ENCODE data around the gene NID2.

NID2 gene

GRCh38 chr14:52015411-52016030 lies 53.3 kb downstream of the NID2 start:
- H3K4me1 Mint-ChIP-seq (ENCODE audit: low read depth), result peaks cover 9% of the 10 kb centered on the region
- H3K9me3 Mint-ChIP-seq (ENCODE audit: low read depth), result no peaks in the 10 kb centered on the region
- no peak overlapping the region for H3K4me3 Mint-ChIP-seq
- H3K27ac Mint-ChIP-seq, result no peak overlapping the region
- H3K36me3 Mint-ChIP-seq, result peaks cover 8% of the 10 kb centered on the region
- peaks cover 7% of the 10 kb centered on the region for H3K27me3 Mint-ChIP-seq

GRCh38 chr14:52014601-52015267 lies 54.1 kb downstream of the NID2 start:
- H3K4me1 Mint-ChIP-seq (ENCODE audit: low read depth), result peaks cover 2% of the 10 kb centered on the region
- no peak overlapping the region for H3K27ac Mint-ChIP-seq
- peaks cover 7% of the 10 kb centered on the region for H3K27me3 Mint-ChIP-seq
- H3K4me3 Mint-ChIP-seq, result no peak overlapping the region
- H3K36me3 Mint-ChIP-seq, result peaks cover 8% of the 10 kb centered on the region
- H3K9me3 Mint-ChIP-seq (ENCODE audit: low read depth), result no peaks in the 10 kb centered on the region

GRCh38 chr14:52013984-52014600 lies 54.8 kb downstream of the NID2 start:
- Mint-ChIP-seq H3K9me3 (ENCODE audit: low read depth) (no peaks in the 10 kb centered on the region), H3K4me1 (ENCODE audit: low read depth) (no peaks in the 10 kb centered on the region), H3K36me3 (peaks cover 8% of the 10 kb centered on the region), H3K27ac (no peak overlapping the region), H3K27me3 (peaks cover 7% of the 10 kb centered on the region), H3K4me3 (no peak overlapping the region)

- H3K27me3 Mint-ChIP-seq, result peaks cover 5% of the 10 kb centered on the region
- H3K4me3 Mint-ChIP-seq, result no peak overlapping the region
- no peak overlapping the region for H3K27ac Mint-ChIP-seq
- H3K36me3 Mint-ChIP-seq, result peaks cover 11% of the 10 kb centered on the region
- no peaks in the 10 kb centered on the region for H3K4me1 Mint-ChIP-seq (ENCODE audit: low read depth)
- no peaks in the 10 kb centered on the region for H3K9me3 Mint-ChIP-seq (ENCODE audit: low read depth)
These were observed 56.2 kb downstream of the NID2 start for GRCh38 chr14:52012635-52013034.

- H3K4me3 Mint-ChIP-seq, result no peak overlapping the region
- no peak overlapping the region for H3K27ac Mint-ChIP-seq
- no peaks in the 10 kb centered on the region for H3K4me1 Mint-ChIP-seq (ENCODE audit: low read depth)
- peaks cover 13% of the 10 kb centered on the region for H3K36me3 Mint-ChIP-seq
- H3K27me3 Mint-ChIP-seq, result peaks cover under 1% of the 10 kb centered on the region
- H3K9me3 Mint-ChIP-seq (ENCODE audit: low read depth), result no peaks in the 10 kb centered on the region
These were observed 57.3 kb downstream of the NID2 start for GRCh38 chr14:52011523-52011922.

- no peaks in the 10 kb centered on the region for H3K27me3 Mint-ChIP-seq
- H3K4me1 Mint-ChIP-seq (ENCODE audit: low read depth), result no peaks in the 10 kb centered on the region
- peaks cover 16% of the 10 kb centered on the region for H3K36me3 Mint-ChIP-seq
- H3K4me3 Mint-ChIP-seq, result no peak overlapping the region
- H3K9me3 Mint-ChIP-seq (ENCODE audit: low read depth), result no peaks in the 10 kb centered on the region
- no peak overlapping the region for H3K27ac Mint-ChIP-seq
These were observed 58.6 kb downstream of the NID2 start for GRCh38 chr14:52010173-52010693.

GRCh38 chr14:52008136-52008535 lies 60.7 kb downstream of the NID2 start:
- Mint-ChIP-seq H3K4me1 (ENCODE audit: low read depth) (peaks cover 2% of the 10 kb centered on the region), H3K27me3 (no peaks in the 10 kb centered on the region), H3K36me3 (peaks cover 17% of the 10 kb centered on the region), H3K4me3 (no peak overlapping the region), H3K9me3 (ENCODE audit: low read depth) (no peaks in the 10 kb centered on the region), H3K27ac (peak overlapping the region; percentile 8)

GRCh38 chr14:52007637-52008036 lies 61.2 kb downstream of the NID2 start:
- no peak overlapping the region for H3K27ac Mint-ChIP-seq

GRCh38 chr14:52007211-52007610 lies 61.6 kb downstream of the NID2 start:
- no peak overlapping the region for H3K4me3 Mint-ChIP-seq
- H3K27me3 Mint-ChIP-seq, result no peaks in the 10 kb centered on the region
- peaks cover 15% of the 10 kb centered on the region for H3K36me3 Mint-ChIP-seq
- H3K4me1 Mint-ChIP-seq (ENCODE audit: low read depth), result peaks cover 2% of the 10 kb centered on the region
- H3K27ac Mint-ChIP-seq, result no peak overlapping the region
- H3K9me3 Mint-ChIP-seq (ENCODE audit: low read depth), result no peaks in the 10 kb centered on the region

More at GRCh38 chr14:52007637-52008036, 61.2 kb downstream of the NID2 start:
- peaks cover 2% of the 10 kb centered on the region for H3K4me1 Mint-ChIP-seq (ENCODE audit: low read depth)
- H3K27me3 Mint-ChIP-seq, result no peaks in the 10 kb centered on the region
- H3K36me3 Mint-ChIP-seq, result peaks cover 17% of the 10 kb centered on the region
- no peaks in the 10 kb centered on the region for H3K9me3 Mint-ChIP-seq (ENCODE audit: low read depth)
- H3K4me3 Mint-ChIP-seq, result no peak overlapping the region

GRCh38 chr14:52006361-52006760 lies 62.5 kb downstream of the NID2 start:
- peaks cover 14% of the 10 kb centered on the region for H3K36me3 Mint-ChIP-seq
- no peaks in the 10 kb centered on the region for H3K9me3 Mint-ChIP-seq (ENCODE audit: low read depth)
- H3K4me3 Mint-ChIP-seq, result no peak overlapping the region
- H3K4me1 Mint-ChIP-seq (ENCODE audit: low read depth), result peaks cover 2% of the 10 kb centered on the region
- no peak overlapping the region for H3K27ac Mint-ChIP-seq
- H3K27me3 Mint-ChIP-seq, result no peaks in the 10 kb centered on the region

- Mint-ChIP-seq H3K4me1 (ENCODE audit: low read depth) (peaks cover 2% of the 10 kb centered on the region), H3K27me3 (no peaks in the 10 kb centered on the region), H3K36me3 (peaks cover 10% of the 10 kb centered on the region), H3K9me3 (ENCODE audit: low read depth) (no peaks in the 10 kb centered on the region), H3K4me3 (no peak overlapping the region), H3K27ac (peak overlapping the region; percentile 11)
These were observed 63.2 kb downstream of the NID2 start for GRCh38 chr14:52005625-52006024.

- no peaks in the 10 kb centered on the region for H3K27me3 Mint-ChIP-seq
- no peak overlapping the region for H3K4me3 Mint-ChIP-seq
- H3K9me3 Mint-ChIP-seq (ENCODE audit: low read depth), result no peaks in the 10 kb centered on the region
- H3K36me3 Mint-ChIP-seq, result peaks cover 6% of the 10 kb centered on the region
- H3K27ac Mint-ChIP-seq, result peak overlapping the region; percentile 10
- H3K4me1 Mint-ChIP-seq (ENCODE audit: low read depth), result peaks cover 7% of the 10 kb centered on the region
These were observed 65.5 kb downstream of the NID2 start for GRCh38 chr14:52003324-52003723.

GRCh38 chr14:52002542-52002941 lies 66.3 kb downstream of the NID2 start:
- peaks cover 6% of the 10 kb centered on the region for H3K36me3 Mint-ChIP-seq
- H3K4me1 Mint-ChIP-seq (ENCODE audit: low read depth), result peaks cover 7% of the 10 kb centered on the region
- H3K27me3 Mint-ChIP-seq, result no peaks in the 10 kb centered on the region
- no peak overlapping the region for H3K27ac Mint-ChIP-seq
- H3K9me3 Mint-ChIP-seq (ENCODE audit: low read depth), result no peaks in the 10 kb centered on the region
- no peak overlapping the region for H3K4me3 Mint-ChIP-seq

GRCh38 chr14:52000696-52001095 lies 68.2 kb downstream of the NID2 start:
- H3K36me3 Mint-ChIP-seq, result peaks cover 8% of the 10 kb centered on the region
- no peaks in the 10 kb centered on the region for H3K27me3 Mint-ChIP-seq
- no peak overlapping the region for H3K4me3 Mint-ChIP-seq
- peaks cover 18% of the 10 kb centered on the region for H3K4me1 Mint-ChIP-seq (ENCODE audit: low read depth)
- no peak overlapping the region for H3K27ac Mint-ChIP-seq
- H3K9me3 Mint-ChIP-seq (ENCODE audit: low read depth), result no peaks in the 10 kb centered on the region

- Mint-ChIP-seq H3K36me3 (peaks cover 4% of the 10 kb centered on the region), H3K9me3 (ENCODE audit: low read depth) (no peaks in the 10 kb centered on the region), H3K4me3 (no peak overlapping the region), H3K27me3 (no peaks in the 10 kb centered on the region), H3K4me1 (ENCODE audit: low read depth) (peaks cover 20% of the 10 kb centered on the region), H3K27ac (no peak overlapping the region)
These were observed 68.8 kb downstream of the NID2 start for GRCh38 chr14:52000019-52000582.

All from activated naive CD8-positive, alpha-beta T cell (primary cell).